IMR-90 (cell line): ENCODE data around the gene EXOC2. TPM values are rescaled to one million over a fixed set of nuclear protein-coding genes. Genes with fewer than 3 reads are reported as not detected.

ENCODE experiments used
- ATAC-seq: fragments of 200-7000 bp; cut with Tn5 transposase; 2 replicates; pipeline ENCODE4 v1.9.1; 2020; ENCODE audit warnings: low read depth, mild to moderate bottlenecking, moderate library complexity
- BruUV-seq: library from RNA; stranded (reverse); fragments of 400-500 nt; replicated peaks from 2 replicates; lab custom pipeline; 2021; lab: Mats Ljungman, UMichigan
- CTCF ChIA-PET: fragments of 300-600 bp; formaldehyde crosslinking; extraction: SDS; loops from one replicate; lab custom pipeline; 2021; ENCODE audit warnings: antibody characterized with exemption; lab: Yijun Ruan, JAX
- POLR2A ChIA-PET: fragments of 300-600 bp; sonication (Branson Sonifier 250); formaldehyde crosslinking; loops from one replicate; lab custom pipeline; 2022; ENCODE audit warnings: antibody characterized with exemption; ENCODE audit not compliant: unreplicated experiment; lab: Charles Lee
- DNase-seq: peaks from one replicate; pipeline ENCODE4 v3.0.0; 2013
- H2AFZ ChIP-seq: replicated peaks from 2 replicates; pipeline ENCODE3; 2013; ENCODE audit warnings: low read length, mild to moderate bottlenecking; ENCODE audit not compliant: poor library complexity
- H2AK5ac ChIP-seq: 2 replicates; pipeline ENCODE4 v1.6.1; 2013; ENCODE audit warnings: low read depth, low read length, inconsistent platforms
- H2AK9ac ChIP-seq: replicated peaks from 2 replicates; pipeline ENCODE3; 2013; ENCODE audit warnings: mild to moderate bottlenecking, low read depth, low read length, moderate library complexity; ENCODE audit not compliant: poor library complexity
- H2BK120ac ChIP-seq: 2 replicates; pipeline ENCODE4 v1.6.1; 2013; ENCODE audit warnings: low read depth, low read length, inconsistent platforms
- H2BK15ac ChIP-seq: 3 replicates; pipeline ENCODE4 v1.6.1; 2013; ENCODE audit warnings: low read depth, low read length, inconsistent platforms
- H2BK20ac ChIP-seq: 2 replicates; pipeline ENCODE4 v1.6.1; 2013; ENCODE audit warnings: low read depth, mild to moderate bottlenecking, inconsistent platforms, low read length, moderate library complexity
- H2BK5ac ChIP-seq: 2 replicates; pipeline ENCODE4 v1.6.1; 2013; ENCODE audit warnings: mild to moderate bottlenecking, low read depth, low read length, inconsistent platforms; ENCODE audit not compliant: poor library complexity, severe bottlenecking
- H3K14ac ChIP-seq: replicated peaks from 2 replicates; pipeline ENCODE4 v1.6.1; 2013; ENCODE audit warnings: low read depth, low read length, inconsistent platforms
- H3K18ac ChIP-seq: 2 replicates; pipeline ENCODE4 v1.6.1; 2013; ENCODE audit warnings: low read depth, low read length, control low read depth
- H3K23ac ChIP-seq: 2 replicates; pipeline ENCODE4 v1.6.1; 2013; ENCODE audit warnings: low read depth, low read length, inconsistent platforms
- H3K27ac ChIP-seq: 2 replicates; pipeline ENCODE4 v1.5.1; 2013; ENCODE audit warnings: mild to moderate bottlenecking, control low read depth, low read length; ENCODE audit not compliant: insufficient read depth
- H3K27me3 ChIP-seq: 2 replicates; pipeline ENCODE4 v1.6.1; 2013; ENCODE audit warnings: low read length; ENCODE audit not compliant: control insufficient read depth, insufficient read depth
- H3K36me3 ChIP-seq: 2 replicates; pipeline ENCODE4 v1.6.1; 2013; ENCODE audit warnings: low read length, mixed read lengths; ENCODE audit not compliant: control insufficient read depth, insufficient read depth
- H3K4ac ChIP-seq: 2 replicates; pipeline ENCODE4 v1.6.1; 2013; ENCODE audit warnings: low read depth, low read length, inconsistent platforms
- H3K4me1 ChIP-seq: 2 replicates; pipeline ENCODE4 v1.6.1; 2013; ENCODE audit warnings: low read length, mixed read lengths; ENCODE audit not compliant: control insufficient read depth, insufficient read depth
- H3K4me2 ChIP-seq: 2 replicates; pipeline ENCODE4 v1.6.1; 2013; ENCODE audit warnings: low read depth, mild to moderate bottlenecking, control low read depth, low read length, moderate library complexity
- H3K4me3 ChIP-seq: 2 replicates; pipeline ENCODE4 v1.5.1; 2013; ENCODE audit warnings: low read depth, mild to moderate bottlenecking, control low read depth, low read length, moderate library complexity; ENCODE audit not compliant: insufficient read depth
- H3K56ac ChIP-seq: 2 replicates; pipeline ENCODE4 v1.6.1; 2013; ENCODE audit warnings: low read length, inconsistent platforms; ENCODE audit not compliant: insufficient read depth; ENCODE audit errors: extremely low read depth
- H3K79me1 ChIP-seq, 2 experiments: 2 replicates each; pipeline ENCODE4 v1.6.1; 2013; ENCODE audit warnings: low read length in 2 of 2, inconsistent platforms in 1 of 2, low read depth in 1 of 2
- H3K9ac ChIP-seq: 2 replicates; pipeline ENCODE4 v1.6.1; 2013; ENCODE audit warnings: low read depth, low read length, control low read depth
- H3K9me1 ChIP-seq: 2 replicates; pipeline ENCODE4 v1.6.1; 2013; ENCODE audit warnings: low read length, inconsistent platforms; ENCODE audit not compliant: insufficient read depth
- H3K9me3 ChIP-seq: 2 replicates; pipeline ENCODE4 v1.6.1; 2013; ENCODE audit warnings: low read length; ENCODE audit not compliant: control insufficient read depth, insufficient read depth
- H4K20me1 ChIP-seq: 2 replicates; pipeline ENCODE4 v1.6.1; 2013; ENCODE audit warnings: low read length, inconsistent platforms; ENCODE audit not compliant: insufficient read depth
- H4K5ac ChIP-seq: 2 replicates; pipeline ENCODE4 v1.6.1; 2013; ENCODE audit warnings: mild to moderate bottlenecking, low read depth, low read length, control low read depth
- H4K8ac ChIP-seq, 2 experiments: 2 replicates each; pipeline ENCODE4 v1.6.1; 2013; ENCODE audit warnings: low read depth in 2 of 2, low read length in 2 of 2, control low read depth in 1 of 2, inconsistent platforms in 1 of 2
- H4K91ac ChIP-seq: 2 replicates; pipeline ENCODE4 v1.6.1; 2013; ENCODE audit warnings: low read depth, low read length, inconsistent platforms; ENCODE audit not compliant: insufficient read depth
- BHLHE40 ChIP-seq: fragments of 150-350 bp; IDR thresholded peaks from 2 replicates; pipeline ENCODE4 v1.6.1; 2016; ENCODE audit warnings: mild to moderate bottlenecking, low read depth, low read length
- CTCF ChIP-seq: conservative IDR thresholded peaks from 2 replicates; pipeline ENCODE4 v1.5.1; 2012; ENCODE audit warnings: mild to moderate bottlenecking, low read depth, low read length, improper control_type of control experiment
- FOS ChIP-seq: fragments of 150-350 bp; IDR thresholded peaks from 2 replicates; pipeline ENCODE4 v1.6.1; 2016; ENCODE audit warnings: low read depth, low read length
- MAFK ChIP-seq: IDR thresholded peaks from 2 replicates; pipeline ENCODE4 v1.6.1; 2012; ENCODE audit warnings: low read depth, low read length, improper control_type of control experiment
- MXI1 ChIP-seq: IDR thresholded peaks from 2 replicates; pipeline ENCODE4 v1.6.1; 2012; ENCODE audit warnings: low read depth, mild to moderate bottlenecking, low read length, moderate library complexity, borderline replicate concordance
- NFE2L2 ChIP-seq: fragments of 150-350 bp; IDR thresholded peaks from 2 replicates; pipeline ENCODE4 v1.6.1; 2016; ENCODE audit warnings: low read depth, mild to moderate bottlenecking, low read length
- POLR2A ChIP-seq: IDR thresholded peaks from 2 replicates; pipeline ENCODE4 v1.6.1; 2012; ENCODE audit warnings: mild to moderate bottlenecking, low read depth, low read length
- RCOR1 ChIP-seq: IDR thresholded peaks from 2 replicates; pipeline ENCODE4 v1.6.1; 2012; ENCODE audit warnings: mild to moderate bottlenecking, low read length, improper control_type of control experiment; ENCODE audit not compliant: insufficient replicate concordance
- RFX5 ChIP-seq: IDR thresholded peaks from 2 replicates; pipeline ENCODE4 v1.8.0; 2012; ENCODE audit warnings: low read depth, mild to moderate bottlenecking, low read length, moderate library complexity
- SMC3 ChIP-seq: fragments of 150-350 bp; IDR thresholded peaks from 2 replicates; pipeline ENCODE4 v1.6.1; 2016; ENCODE audit warnings: low read depth, mild to moderate bottlenecking, antibody characterized with exemption, low read length, moderate library complexity
- WGBS, 2 experiments: methylation state at CpG; one replicate each; pipeline versions ENCODE4 v1.1.5 to v1.1.7; 2013; ENCODE audit warnings: missing lambda C conversion rate in 2 of 2; ENCODE audit not compliant: insufficient read length in 1 of 2; ENCODE audit errors: extremely low coverage in 2 of 2; 5-methylcytosine and 5-hydroxymethylcytosine counted together
- dilution Hi-C: fragments of 300-500 bp; cut with HindIII; formaldehyde crosslinking; loops from one replicate; pipeline ENCODE4 v1.14.3; 2018; ENCODE audit warnings: low sequenced_read_pairs; ENCODE audit not compliant: unreplicated experiment
- in situ Hi-C: fragments of 300-500 bp; cut with MboI; formaldehyde crosslinking; loops from 3 replicates; pipeline ENCODE4 v1.14.3; 2019; ENCODE audit warnings: low sequenced_read_pairs, inconsistent platforms, mixed read lengths
- intact Hi-C: fragments of 100-400 bp; cut with micrococcal nuclease; formaldehyde crosslinking; loops from 2 replicates; pipeline ENCODE4 v1.10.0; 2022
- polyA plus RNA-seq, 3 experiments: library from polyadenylated mRNA; depleted of rRNA; stranded (reverse); fragments of >200 nt; gene quantifications; 2 replicates each; pipeline ENCODE4 v1.2.3, GENCODE V29; 2012; ENCODE audit warnings: low replicate concordance in 1 of 3
- total RNA-seq: library from RNA; depleted of rRNA; stranded (reverse); fragments of >200 nt; gene quantifications from 2 replicates; pipeline ENCODE4 v1.2.3, GENCODE V29; 2012

The EXOC2 gene
- total and polyA plus RNA-seq, 2 of the 4 experiments (the other 2 are of a cell fraction) = 13.1 to 37.3 TPM

GRCh38 chr6:572596-573265, 120.2 kb downstream of the EXOC2 start:
- WGBS, 2 experiments = 98% methylated on average over 9 of the region's 16 CpGs; no CpG with 5 or more reads in 1 of the 2 experiments

More at GRCh38 chr6:572596-573265, 120.2 kb downstream of the EXOC2 start:
- Histone ChIP-seq H4K8ac (no peak overlapping the region), H3K14ac (no peak overlapping the region), H3K23ac (no peak overlapping the region), H2AK5ac (no peak overlapping the region), H2AK9ac (no peak overlapping the region), H3K4me2 (no peak overlapping the region), H3K9me3 (no peaks in the 10 kb centered on the region; the same call in 1 of the 2 replicates), H3K18ac (no peak overlapping the region), H3K36me3 (peaks cover 6% of the 10 kb centered on the region), H3K56ac (no peak overlapping the region), H4K91ac (no peak overlapping the region), H3K9me1 (peaks cover 9% of the 10 kb centered on the region; the same call in 1 of the 2 replicates), H4K20me1 (no peaks in the 10 kb centered on the region), H2BK5ac (no peak overlapping the region), H2BK15ac (no peak overlapping the region), H2BK120ac (no peak overlapping the region), H2BK20ac (no peak overlapping the region), H4K5ac (no peak overlapping the region), H3K27ac (no peak overlapping the region), H3K27me3 (no peaks in the 10 kb centered on the region), H3K4ac (no peak overlapping the region), H2AFZ (no peak overlapping the region), H3K4me1 (no peaks in the 10 kb centered on the region), H3K4me3 (no peak overlapping the region), H3K79me1 (no peaks in the 10 kb centered on the region), H3K9ac (no peak overlapping the region)
- TF ChIP-seq POLR2A = no peak
- no peak for TF ChIP-seq RFX5
- TF ChIP-seq MAFK = no peak
- no peak for TF ChIP-seq RCOR1
- no peak for TF ChIP-seq NFE2L2
- TF ChIP-seq CTCF = no peak
- no peak for TF ChIP-seq SMC3
- TF ChIP-seq MXI1 = no peak
- TF ChIP-seq BHLHE40 = no peak
- TF ChIP-seq FOS = no peak
- CTCF ChIA-PET = no interaction called here
- ATAC-seq = no peak
- POLR2A ChIA-PET = no interaction called here
- BruUV-seq = no TSS peak
- in situ Hi-C loops (no loop called here), intact Hi-C loops (no loop called here), dilution Hi-C loops (no loop called here)
- peak; percentile 9 for DNase-seq
